AG09309 (cell line): ENCODE data around the gene PILRA.
"Not testable (repeated sequence)": the region's sequence is repeated elsewhere in the genome, so short reads cannot be mapped to it uniquely, and the experiment has no call there.

Experiments used
- DNase-seq: peaks from one replicate; pipeline ENCODE4 v3.0.0-alpha.2; 2010; ENCODE audit warnings: low read depth
- H3K4me3 ChIP-seq: 2 replicates; pipeline ENCODE4 v1.5.1; 2011; ENCODE audit warnings: mild to moderate bottlenecking, low read depth, low read length, moderate library complexity; ENCODE audit not compliant: control insufficient read depth
- TF ChIP-seq, protein P1 (sequence below): IDR thresholded peaks from 2 replicates; pipeline ENCODE4 v1.5.1; 2011; ENCODE audit warnings: mild to moderate bottlenecking, low read depth, low read length, inconsistent platforms; ENCODE audit not compliant: insufficient read depth, control insufficient read depth; ENCODE audit errors: missing control alignments

PILRA gene

DNA sequence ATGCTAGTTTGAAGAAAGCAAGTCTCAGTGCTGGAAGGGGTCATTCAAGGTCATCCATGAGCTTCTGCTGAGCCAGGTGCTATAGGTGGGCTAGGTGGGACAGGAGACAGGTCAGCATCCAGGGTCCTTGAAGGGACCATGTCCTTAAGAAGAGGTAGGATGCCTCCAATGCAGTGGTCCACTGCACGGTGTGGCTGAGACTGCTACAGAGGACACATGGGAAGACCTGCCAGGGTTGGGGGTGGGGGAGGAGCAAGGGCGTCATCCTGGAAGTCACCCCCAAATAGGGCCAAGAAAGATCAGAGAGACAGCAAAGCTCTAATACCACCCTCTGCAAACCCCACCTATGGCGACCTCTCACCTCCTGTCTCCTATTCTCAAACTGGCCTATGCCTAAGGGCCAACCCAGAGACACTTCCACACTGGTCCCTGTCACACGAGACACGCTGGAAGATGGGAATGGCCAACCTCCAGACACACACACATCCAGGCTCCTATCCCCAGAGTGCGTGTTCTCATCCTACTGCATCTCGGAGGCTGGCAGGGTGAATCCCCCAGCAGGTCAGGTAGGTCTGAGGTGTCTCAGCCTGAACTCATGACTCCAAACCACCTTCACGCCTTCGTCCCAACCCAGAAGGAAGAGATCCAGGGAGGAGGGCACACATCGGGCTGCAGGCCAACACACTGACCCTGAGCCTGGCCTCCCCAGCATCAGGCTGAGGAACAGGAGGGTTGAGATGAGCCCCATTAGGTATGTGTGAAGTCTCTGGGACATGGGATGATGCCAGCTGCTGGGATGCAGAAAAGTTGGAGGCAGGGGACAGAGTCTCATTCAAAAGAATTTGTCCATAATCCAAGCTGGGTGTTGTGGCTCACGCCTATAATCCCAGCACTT, 68.6 kb downstream of the PILRA start:
- TF ChIP-seq, protein P1, sequence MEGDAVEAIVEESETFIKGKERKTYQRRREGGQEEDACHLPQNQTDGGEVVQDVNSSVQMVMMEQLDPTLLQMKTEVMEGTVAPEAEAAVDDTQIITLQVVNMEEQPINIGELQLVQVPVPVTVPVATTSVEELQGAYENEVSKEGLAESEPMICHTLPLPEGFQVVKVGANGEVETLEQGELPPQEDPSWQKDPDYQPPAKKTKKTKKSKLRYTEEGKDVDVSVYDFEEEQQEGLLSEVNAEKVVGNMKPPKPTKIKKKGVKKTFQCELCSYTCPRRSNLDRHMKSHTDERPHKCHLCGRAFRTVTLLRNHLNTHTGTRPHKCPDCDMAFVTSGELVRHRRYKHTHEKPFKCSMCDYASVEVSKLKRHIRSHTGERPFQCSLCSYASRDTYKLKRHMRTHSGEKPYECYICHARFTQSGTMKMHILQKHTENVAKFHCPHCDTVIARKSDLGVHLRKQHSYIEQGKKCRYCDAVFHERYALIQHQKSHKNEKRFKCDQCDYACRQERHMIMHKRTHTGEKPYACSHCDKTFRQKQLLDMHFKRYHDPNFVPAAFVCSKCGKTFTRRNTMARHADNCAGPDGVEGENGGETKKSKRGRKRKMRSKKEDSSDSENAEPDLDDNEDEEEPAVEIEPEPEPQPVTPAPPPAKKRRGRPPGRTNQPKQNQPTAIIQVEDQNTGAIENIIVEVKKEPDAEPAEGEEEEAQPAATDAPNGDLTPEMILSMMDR: no peak

DNA sequence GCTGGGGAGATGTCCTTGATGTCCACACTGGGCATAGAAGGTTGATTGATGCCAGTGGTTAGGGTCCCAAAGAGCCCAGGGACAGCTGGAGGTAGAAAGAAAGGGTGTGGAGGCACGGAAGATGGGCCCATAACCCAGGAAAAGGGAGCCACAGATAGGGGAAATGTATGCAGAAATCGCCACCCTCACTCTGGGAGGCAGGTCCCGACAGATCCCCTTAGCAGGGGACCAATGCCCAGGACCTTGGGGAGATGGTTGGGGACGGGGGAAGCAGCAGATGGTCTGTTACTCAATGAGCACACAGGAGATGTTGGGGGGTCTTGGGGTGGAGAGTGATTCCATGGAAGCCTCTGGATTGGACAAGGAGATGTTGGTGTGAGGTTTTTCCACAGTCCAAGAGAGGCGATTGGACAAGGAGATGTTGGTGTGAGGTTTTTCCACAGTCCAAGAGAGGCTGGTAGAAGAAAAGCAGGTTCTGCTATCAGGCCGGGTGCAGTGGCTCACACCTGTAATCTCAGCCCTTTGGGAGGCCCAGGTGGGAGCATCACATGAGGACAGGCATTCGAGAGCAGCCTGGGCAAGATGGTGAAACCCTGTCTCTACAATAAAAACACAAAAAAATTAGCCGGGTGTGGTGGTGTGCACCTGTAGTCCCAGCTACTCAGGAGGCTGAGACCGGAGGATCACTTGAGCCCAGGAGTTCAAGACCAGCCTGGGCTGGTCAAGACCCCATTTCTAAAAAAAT, 70.0 kb downstream of the PILRA start:
- DNase-seq: no peak
- TF ChIP-seq, protein P1: no peak
- H3K4me3 ChIP-seq: no peak overlapping the region

More for the DNA sequence above, 68.6 kb downstream of the PILRA start:
- DNase-seq: no peak
- no peak overlapping the region for H3K4me3 ChIP-seq

DNA sequence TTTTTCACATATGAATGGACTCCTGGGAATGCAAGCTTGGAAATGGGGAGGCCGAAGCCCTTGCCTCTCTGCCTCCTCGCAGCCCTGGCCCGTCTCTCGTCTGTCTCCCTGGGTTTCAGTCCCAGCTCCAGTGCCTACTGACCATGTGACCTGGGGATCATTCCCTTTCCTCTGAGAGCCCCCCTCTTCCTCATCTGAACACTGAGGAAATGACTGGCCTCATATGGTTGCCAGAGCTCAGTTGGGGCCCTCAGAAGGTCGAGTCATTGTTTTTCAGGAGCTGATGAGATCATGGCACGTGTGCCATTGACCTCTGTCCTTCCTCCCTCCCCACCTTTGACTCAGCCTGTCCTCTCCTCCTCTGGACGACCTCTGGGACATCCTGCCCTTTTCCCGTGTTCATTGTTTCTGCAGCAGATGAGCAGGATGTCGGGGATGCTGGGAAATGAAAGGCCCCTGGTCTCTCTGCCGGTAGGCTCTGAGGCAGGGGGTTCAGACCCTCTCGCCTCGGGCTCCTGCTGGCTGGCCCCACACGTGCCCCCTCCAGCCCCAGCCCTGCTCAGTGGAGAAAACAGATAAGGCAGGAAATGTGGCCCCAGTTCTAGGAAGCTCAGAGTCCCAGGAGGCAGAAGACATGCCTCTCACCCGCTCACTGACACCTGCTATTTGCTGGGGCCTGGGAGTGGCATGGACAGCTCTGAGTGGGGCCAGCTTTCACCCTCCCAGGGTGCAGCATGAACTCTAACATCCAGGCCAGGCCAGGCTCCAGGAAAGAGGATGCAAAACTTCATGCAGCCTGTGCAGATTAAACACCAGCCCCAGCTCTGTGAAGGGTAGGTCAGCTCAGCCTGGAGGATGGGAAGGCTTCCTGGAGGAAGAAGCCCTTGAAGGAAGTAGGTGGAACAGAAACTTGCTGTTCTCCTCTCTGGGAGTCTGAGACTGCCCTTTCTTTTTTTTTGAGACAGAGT, 71.3 kb downstream of the PILRA start:
- TF ChIP-seq, protein P1: no peak
- DNase-seq: no peak
- no peak overlapping the region for H3K4me3 ChIP-seq

DNA sequence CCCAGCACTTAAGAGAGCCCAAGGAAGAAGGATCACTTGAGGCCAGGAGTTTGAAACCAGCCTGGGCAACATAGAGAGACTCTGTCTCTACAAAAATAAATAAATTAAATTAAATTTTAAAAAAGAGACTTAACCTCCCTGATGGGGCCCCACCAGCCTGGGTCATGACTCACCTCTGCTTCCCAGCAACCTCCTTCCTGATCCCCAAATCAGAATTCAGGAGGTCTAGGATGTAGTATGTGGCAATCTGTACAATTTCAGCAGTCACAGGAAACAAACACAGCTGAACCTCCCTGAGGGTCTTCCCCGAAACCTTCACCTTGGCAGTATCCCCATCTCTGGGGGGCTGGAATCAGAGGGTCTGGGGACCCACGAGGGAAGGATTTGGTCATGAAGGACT, 72.8 kb downstream of the PILRA start:
- DNase-seq: no peak
- no peak overlapping the region for H3K4me3 ChIP-seq
- TF ChIP-seq, protein P1: no peak

DNA sequence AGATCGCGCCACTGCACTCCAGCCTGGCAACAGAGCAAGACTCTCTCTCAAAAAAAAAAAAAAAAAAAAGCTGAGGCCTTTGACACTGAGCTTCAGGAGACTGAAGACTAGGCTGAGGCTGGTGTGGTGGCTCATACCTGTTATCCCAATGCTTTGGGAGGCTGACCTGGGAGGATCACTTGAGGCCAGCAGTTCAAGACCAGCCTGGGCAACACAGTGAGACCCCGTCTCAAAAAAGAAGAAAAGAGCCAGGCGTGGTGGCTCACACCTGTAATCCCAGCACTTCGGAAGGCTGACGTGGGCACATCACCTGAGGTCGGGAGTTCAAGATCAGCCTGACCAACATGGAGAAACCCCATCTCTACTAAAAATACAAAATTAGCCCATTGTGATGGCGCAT, 74.1 kb downstream of the PILRA start:
- not testable (repeated sequence) for DNase-seq, H3K4me3 ChIP-seq

DNA sequence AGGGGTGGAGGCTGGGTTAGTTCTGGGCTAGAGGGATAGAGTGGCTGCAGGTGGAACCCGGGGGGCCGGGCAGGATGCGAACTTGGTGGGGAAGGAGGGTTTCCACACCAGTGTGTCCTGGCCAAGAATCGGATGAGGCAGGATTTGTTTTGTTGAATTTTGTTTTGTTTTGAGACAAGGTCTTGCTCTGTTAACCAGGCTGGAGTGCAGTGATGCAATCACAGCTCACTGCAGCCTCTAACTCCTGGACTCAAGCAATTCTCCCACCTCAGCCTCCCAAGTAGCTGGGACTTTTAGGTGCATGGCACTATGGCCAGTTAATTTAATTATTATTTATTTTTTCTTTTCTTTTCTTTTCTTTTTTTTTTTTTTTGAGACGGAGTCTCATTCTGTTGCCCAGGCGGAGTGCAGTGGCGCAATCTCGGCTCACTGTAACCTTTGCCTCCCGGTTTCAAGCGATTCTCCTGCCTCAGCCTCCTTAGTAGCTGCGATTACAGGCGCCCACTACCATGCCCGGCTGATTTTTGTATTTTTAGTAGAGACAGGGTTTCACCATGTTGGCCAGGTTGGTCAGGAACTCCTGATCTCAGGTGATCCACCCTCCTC, 76.0 kb downstream of the PILRA start:
- H3K4me3 ChIP-seq: no peak overlapping the region
- no peak for DNase-seq
- TF ChIP-seq, protein P1: no peak
